Keratinocyte (primary cell): ENCODE results near the gene SLC39A11. TPM values are rescaled to one million over a fixed set of nuclear protein-coding genes. Genes with fewer than 3 reads are reported as not detected.
"Not testable (repeated sequence)": the region's sequence is repeated elsewhere in the genome, so short reads cannot be mapped to it uniquely, and the experiment has no call there.

Experiments
- DNase-seq: peaks from one replicate; pipeline ENCODE4 v3.0.0-alpha.2; 2011; ENCODE audit warnings: low read depth, missing footprints, low spot score
- FAIRE-seq: peaks from 2 replicates; lab custom pipeline; 2011; peaks lifted over from hg19 to GRCh38; lab: Jason Lieb, UNC
- H2AFZ ChIP-seq: 2 replicates; pipeline ENCODE4 v1.6.0; 2012; ENCODE audit warnings: low read length, control low read depth, inconsistent platforms; ENCODE audit not compliant: control insufficient read depth
- H3K27ac ChIP-seq: 2 replicates; pipeline ENCODE4 v1.5.1; 2011; ENCODE audit warnings: low read length; ENCODE audit not compliant: control insufficient read depth, insufficient read depth
- H3K27me3 ChIP-seq: 3 replicates; pipeline ENCODE4 v1.6.0; 2011; ENCODE audit warnings: low read length; ENCODE audit not compliant: control insufficient read depth, insufficient read depth; ENCODE audit errors: extremely low read depth
- H3K36me3 ChIP-seq, 2 experiments: 2 replicates in 1 of 2; 3 replicates in 1 of 2; pipeline ENCODE4 v1.5.1; 2011; ENCODE audit warnings: low read length in 2 of 2, mild to moderate bottlenecking in 1 of 2; ENCODE audit not compliant: control insufficient read depth in 2 of 2, insufficient read depth in 2 of 2; ENCODE audit errors: extremely low read depth in 1 of 2
- H3K4me1 ChIP-seq: 3 replicates; pipeline ENCODE4 v1.5.1; 2011; ENCODE audit warnings: low read length; ENCODE audit not compliant: control insufficient read depth, insufficient read depth; ENCODE audit errors: extremely low read depth
- H3K4me2 ChIP-seq: 3 replicates; pipeline ENCODE4 v1.6.0; 2011; ENCODE audit warnings: low read depth, low read length; ENCODE audit not compliant: control insufficient read depth, insufficient read depth; ENCODE audit errors: extremely low read depth
- H3K4me3 ChIP-seq, 3 experiments: fragments of 200-600 bp in 1 of 3; sonication (generic) in 1 of 3; 2 replicates in 2 of 3; 3 replicates in 1 of 3; pipeline ENCODE4 v1.5.1; 2011 to 2016; ENCODE audit warnings: low read length in 3 of 3, mild to moderate bottlenecking in 3 of 3, control low read depth in 2 of 3, inconsistent platforms in 1 of 3, low read depth in 1 of 3, mixed read lengths in 1 of 3, mixed run types in 1 of 3, moderate library complexity in 1 of 3; ENCODE audit not compliant: control insufficient read depth in 2 of 3, insufficient read depth in 2 of 3; ENCODE audit errors: extremely low read depth in 1 of 3
- H3K79me2 ChIP-seq: 2 replicates; pipeline ENCODE4 v1.6.0; 2012; ENCODE audit warnings: low read length; ENCODE audit not compliant: control insufficient read depth, insufficient read depth
- H3K9ac ChIP-seq: 3 replicates; pipeline ENCODE4 v1.6.0; 2011; ENCODE audit warnings: low read length; ENCODE audit not compliant: control insufficient read depth, insufficient read depth; ENCODE audit errors: extremely low read depth
- H3K9me1 ChIP-seq: 3 replicates; pipeline ENCODE4 v1.6.0; 2011; ENCODE audit warnings: low read length; ENCODE audit not compliant: control insufficient read depth, insufficient read depth; ENCODE audit errors: extremely low read depth
- H3K9me3 ChIP-seq: 2 replicates; pipeline ENCODE4 v1.5.1; 2012; ENCODE audit warnings: low read depth, low read length; ENCODE audit not compliant: control insufficient read depth
- H4K20me1 ChIP-seq: 3 replicates; pipeline ENCODE4 v1.6.0; 2011; ENCODE audit warnings: low read length; ENCODE audit not compliant: control insufficient read depth, insufficient read depth; ENCODE audit errors: extremely low read depth
- CTCF ChIP-seq, 3 experiments: IDR thresholded peaks in 1 of 3; conservative IDR thresholded peaks in 1 of 3; optimal IDR thresholded peaks in 1 of 3; 2 replicates in 2 of 3; 3 replicates in 1 of 3; pipeline versions ENCODE3 to v1.5.1; 2011; ENCODE audit warnings: low read length in 3 of 3, mild to moderate bottlenecking in 3 of 3, moderate library complexity in 2 of 3, control low read depth in 1 of 3, inconsistent platforms in 1 of 3; ENCODE audit not compliant: insufficient read depth in 2 of 3; ENCODE audit errors: extremely low read depth in 1 of 3
- EZH2 ChIP-seq: IDR thresholded peaks from one replicate; pipeline ENCODE4 v1.6.1; 2012; ENCODE audit warnings: inconsistent platforms, mild to moderate bottlenecking, low read length, moderate library complexity
- dilution Hi-C: fragments of 300-500 bp; cut with MboI; formaldehyde crosslinking; loops from one replicate; pipeline ENCODE4 v1.7.0; 2020; ENCODE audit warnings: low sequenced_read_pairs; ENCODE audit not compliant: extremely low pct_ligation_motif_present
- polyA plus RNA-seq, 5 experiments: library from polyadenylated mRNA; depleted of rRNA in 3 of 5; stranded (reverse) in 3 of 5; stranded (forward) in 1 of 5; unstranded in 1 of 5; fragments of >200 nt; gene quantifications; 1 replicate in 1 of 5; 2 replicates in 3 of 5; 3 replicates in 1 of 5; pipeline versions ENCODE4 v1.2.1 to v1.2.3, GENCODE V29; 2011 to 2012; ENCODE audit warnings: missing spikeins in 2 of 5, low read depth in 1 of 5, low replicate concordance in 1 of 5

The SLC39A11 gene
- polyA plus RNA-seq, 1 donor (not counting 4 experiments of a cell fraction or from before 2014, with no cell fraction given) = 11.5 TPM

GRCh38 chr17:73132085-73132492 is 39.6 kb upstream of the SLC39A11 start:
- no peaks in the 10 kb centered on the region for H3K36me3 ChIP-seq
- no peaks in the 10 kb centered on the region for H4K20me1 ChIP-seq
- no peaks in the 10 kb centered on the region for H3K4me1 ChIP-seq
- no peak overlapping the region for H2AFZ ChIP-seq
- no peaks in the 10 kb centered on the region for H3K27me3 ChIP-seq
- dilution Hi-C loops = no loop called here
- no peak overlapping the region for H3K4me2 ChIP-seq
- no peaks in the 10 kb centered on the region for H3K9me1 ChIP-seq
- no peak for FAIRE-seq
- H3K79me2 ChIP-seq = no peaks in the 10 kb centered on the region
- no peaks in the 10 kb centered on the region for H3K9me3 ChIP-seq
- no peak for DNase-seq
- TF ChIP-seq EZH2 (no peak), CTCF (optimal IDR thresholded peaks at IDR 0.05 in 1 of 3, IDR thresholded peaks at IDR 0.05 in 1 of 3, conservative IDR thresholded peaks at IDR 0.05 in 1 of 3; ENCODE audit: extremely low read depth in 1 of 3, insufficient read depth in 2 of 3, low read length in 3 of 3) (no peak)
- H3K9ac ChIP-seq = no peak overlapping the region
- H3K4me3 ChIP-seq = no peak overlapping the region
- H3K27ac ChIP-seq = no peak overlapping the region

GRCh38 chr17:73131439-73131838 is 39.0 kb upstream of the SLC39A11 start:
- H3K27me3 ChIP-seq, H3K4me2 ChIP-seq, H3K4me1 ChIP-seq, H3K9ac ChIP-seq, H4K20me1 ChIP-seq, H3K9me1 ChIP-seq, DNase-seq, H2AFZ ChIP-seq, H3K36me3 ChIP-seq, dilution Hi-C loops, H3K9me3 ChIP-seq, H3K4me3 ChIP-seq, H3K79me2 ChIP-seq, FAIRE-seq, H3K27ac ChIP-seq: not testable (repeated sequence)

- no peak overlapping the region for H3K9ac ChIP-seq
- no peak overlapping the region for H2AFZ ChIP-seq
- no peak overlapping the region for H3K4me2 ChIP-seq
- H3K27me3 ChIP-seq = no peaks in the 10 kb centered on the region
- no peak overlapping the region for H3K27ac ChIP-seq
- FAIRE-seq (no peak), DNase-seq (no peak)
- no peaks in the 10 kb centered on the region for H3K36me3 ChIP-seq
- no peaks in the 10 kb centered on the region for H3K9me3 ChIP-seq
- no peak for TF ChIP-seq EZH2
- TF ChIP-seq CTCF (optimal IDR thresholded peaks at IDR 0.05 in 1 of 3, IDR thresholded peaks at IDR 0.05 in 1 of 3, conservative IDR thresholded peaks at IDR 0.05 in 1 of 3; ENCODE audit: extremely low read depth in 1 of 3, insufficient read depth in 2 of 3, low read length in 3 of 3) = no peak
- dilution Hi-C loops = no loop called here
- H3K9me1 ChIP-seq = no peaks in the 10 kb centered on the region
- H3K4me1 ChIP-seq = no peaks in the 10 kb centered on the region
- no peaks in the 10 kb centered on the region for H3K79me2 ChIP-seq
- H3K4me3 ChIP-seq = no peak overlapping the region
- H4K20me1 ChIP-seq = no peaks in the 10 kb centered on the region
Measured at GRCh38 chr17:73130977-73131376, 38.5 kb upstream of the SLC39A11 start.
